ENCODE measurements around the gene ETNK2. TPM values are rescaled to one million over a fixed set of nuclear protein-coding genes. Genes with fewer than 3 reads are reported as not detected.
"Not testable (repeated sequence)": the region's sequence is repeated elsewhere in the genome, so short reads cannot be mapped to it uniquely, and the experiment has no call there.

The ETNK2 gene
- total RNA-seq, 4 donors from 2014 or later = 6.7 to 54.4 (median 25.0) TPM

GRCh38 chr1:204104331-204105130 lies 47.3 kb downstream of the ETNK2 start:
- H3K27ac ChIP-seq = peak overlapping the region; percentile 29 to 85 (median 58)
- H3K4me1 ChIP-seq = peaks cover 23 to 87% (median 40%) of the 10 kb centered on the region in 3 donors
- intact Hi-C loops (cut with DNase I) = no loop called here
- H3K36me3 ChIP-seq = peaks cover 0 to 8% (median 0%) of the 10 kb centered on the region in 3 donors
- no peak for DNase-seq
- no peaks in the 10 kb centered on the region for H3K9me3 ChIP-seq
- no peaks in the 10 kb centered on the region for H3K27me3 ChIP-seq
- TF ChIP-seq POLR2A (IDR thresholded peaks at IDR 0.05) = no peak
- TF ChIP-seq CTCF (IDR thresholded peaks at IDR 0.05) = no peak
- H3K4me3 ChIP-seq = peak overlapping the region in 1 of 4 donors; percentile 22
- WGBS, 2 donors = 50 to 56% methylated on average over 9 of the region's 14 CpGs

GRCh38 chr1:204103431-204103741 lies 48.5 kb downstream of the ETNK2 start:
- Histone ChIP-seq H3K4me3 (no peak overlapping the region), H3K27ac (peak overlapping the region in 3 of 4 donors; percentile 42 to 85 (median 73)), H3K36me3 (peaks cover 0 to 8% (median 0%) of the 10 kb centered on the region in 3 donors), H3K4me1 (peaks cover 23 to 87% (median 44%) of the 10 kb centered on the region in 3 donors), H3K27me3 (no peaks in the 10 kb centered on the region), H3K9me3 (no peaks in the 10 kb centered on the region)
- intact Hi-C loops (cut with DNase I) = no loop called here
- TF ChIP-seq POLR2A (IDR thresholded peaks at IDR 0.05) = no peak
- TF ChIP-seq CTCF (IDR thresholded peaks at IDR 0.05) = no peak
- WGBS, 2 donors = 24 to 38% methylated on average over 2 of the region's 2 CpGs
- no peak for DNase-seq

- TF ChIP-seq POLR2A (IDR thresholded peaks at IDR 0.05) (no peak), CTCF (IDR thresholded peaks at IDR 0.05) (no peak)
- Histone ChIP-seq H3K9me3 (no peaks in the 10 kb centered on the region), H3K36me3 (peaks cover 0 to 8% (median 0%) of the 10 kb centered on the region in 3 donors), H3K27me3 (no peaks in the 10 kb centered on the region), H3K4me3 (no peak overlapping the region), H3K27ac (peak overlapping the region in 3 of 4 donors; percentile 42 to 85 (median 73)), H3K4me1 (peaks cover 23 to 87% (median 44%) of the 10 kb centered on the region in 3 donors)
- intact Hi-C loops (cut with DNase I) = no loop called here
- WGBS, 2 donors = 28 to 56% methylated on average over 3 of the region's 3 CpGs
- no peak for DNase-seq
Observed at GRCh38 chr1:204102739-204103430, 49.0 kb downstream of the ETNK2 start.

GRCh38 chr1:204102029-204102611 lies 49.7 kb downstream of the ETNK2 start:
- no peak for TF ChIP-seq POLR2A (IDR thresholded peaks at IDR 0.05)
- no peak for TF ChIP-seq CTCF (IDR thresholded peaks at IDR 0.05)
- H3K27me3 ChIP-seq = no peaks in the 10 kb centered on the region
- peaks cover 23 to 83% (median 40%) of the 10 kb centered on the region in 3 donors for H3K4me1 ChIP-seq
- intact Hi-C loops (cut with DNase I) = no loop called here
- peaks cover 0 to 6% (median 0%) of the 10 kb centered on the region in 3 donors for H3K36me3 ChIP-seq
- 43 to 85% methylated on average over 7 to 9 of the region's 13 CpGs for WGBS, 2 donors
- peak overlapping the region in 2 of 4 donors; percentile 73 to 85 for H3K27ac ChIP-seq
- DNase-seq = no peak
- no peak overlapping the region for H3K4me3 ChIP-seq
- H3K9me3 ChIP-seq = no peaks in the 10 kb centered on the region

- H3K9me3 ChIP-seq; DNase-seq; H3K36me3 ChIP-seq; H3K27ac ChIP-seq; intact Hi-C loops (cut with DNase I); H3K4me3 ChIP-seq; H3K27me3 ChIP-seq: not testable (repeated sequence)
- WGBS, 2 donors = 79 to 80% methylated on average over 2 of the region's 2 CpGs
- peaks cover 23 to 75% (median 41%) of the 10 kb centered on the region in 3 donors for H3K4me1 ChIP-seq
Observed at GRCh38 chr1:204099754-204100153, 52.1 kb downstream of the ETNK2 start.
